ENCODE results near the gene DACH2. TPM values are rescaled to one million over a fixed set of nuclear protein-coding genes. Genes with fewer than 3 reads are reported as not detected.

Gene DACH2
- total and polyA plus RNA-seq, 9 of the 15 experiments (the other 6 are each of a cell fraction or from before 2014, with no cell fraction given) = not detected

GRCh38 chrX:86370927-86371326 lies 222.7 kb downstream of the DACH2 start (continued):
- TF ChIP-seq, protein P1, sequence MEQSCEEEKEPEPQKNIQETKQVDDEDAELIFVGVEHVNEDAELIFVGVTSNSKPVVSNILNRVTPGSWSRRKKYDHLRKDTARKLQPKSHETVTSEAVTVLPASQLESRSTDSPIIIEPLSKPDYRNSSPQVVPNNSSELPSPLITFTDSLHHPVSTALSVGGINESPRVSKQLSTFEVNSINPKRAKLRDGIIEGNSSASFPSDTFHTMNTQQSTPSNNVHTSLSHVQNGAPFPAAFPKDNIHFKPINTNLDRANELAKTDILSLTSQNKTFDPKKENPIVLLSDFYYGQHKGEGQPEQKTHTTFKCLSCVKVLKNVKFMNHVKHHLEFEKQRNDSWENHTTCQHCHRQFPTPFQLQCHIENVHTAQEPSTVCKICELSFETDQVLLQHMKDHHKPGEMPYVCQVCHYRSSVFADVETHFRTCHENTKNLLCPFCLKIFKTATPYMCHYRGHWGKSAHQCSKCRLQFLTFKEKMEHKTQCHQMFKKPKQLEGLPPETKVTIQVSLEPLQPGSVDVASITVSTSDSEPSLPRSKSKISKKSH (CRISPR knock-in tag; IDR thresholded peaks at IDR 0.05) = no peak

- no peak overlapping the region for H3K4me2 ChIP-seq (ENCODE audit: insufficient read depth, low read length)
- FAIRE-seq (no peak), DNase-seq (ENCODE audit: extremely low read depth in 1 of 4, low spot score in 3 of 4) (no peak), ATAC-seq (no peak)
- H3K27ac ChIP-seq (ENCODE audit: extremely low read depth, low read depth, low read length) = no peak overlapping the region
- no peaks in the 10 kb centered on the region for H3K9me3 ChIP-seq (replicated peaks; ENCODE audit: control insufficient read depth, insufficient read depth, low read depth, low read length)
- intact Hi-C loops (cut with micrococcal nuclease) = no loop called here
- BruUV-seq (replicated peaks) = no TSS peak
- in situ Hi-C loops (cut with MboI) = no loop called here
- no peaks in the 10 kb centered on the region for H3K36me3 ChIP-seq (ENCODE audit: control insufficient read depth, insufficient read depth, low read length)
- no peak overlapping the region for H2AFZ ChIP-seq (ENCODE audit: low read depth, low read length)
- H4K20me1 ChIP-seq (replicated peaks; ENCODE audit: control insufficient read depth, insufficient read depth, low read length) = no peaks in the 10 kb centered on the region
- no peaks in the 10 kb centered on the region for H3K79me2 ChIP-seq (ENCODE audit: control insufficient read depth, insufficient read depth, low read length)
- H3K4me3 ChIP-seq = no peak overlapping the region
- TF ChIP-seq, protein P2, sequence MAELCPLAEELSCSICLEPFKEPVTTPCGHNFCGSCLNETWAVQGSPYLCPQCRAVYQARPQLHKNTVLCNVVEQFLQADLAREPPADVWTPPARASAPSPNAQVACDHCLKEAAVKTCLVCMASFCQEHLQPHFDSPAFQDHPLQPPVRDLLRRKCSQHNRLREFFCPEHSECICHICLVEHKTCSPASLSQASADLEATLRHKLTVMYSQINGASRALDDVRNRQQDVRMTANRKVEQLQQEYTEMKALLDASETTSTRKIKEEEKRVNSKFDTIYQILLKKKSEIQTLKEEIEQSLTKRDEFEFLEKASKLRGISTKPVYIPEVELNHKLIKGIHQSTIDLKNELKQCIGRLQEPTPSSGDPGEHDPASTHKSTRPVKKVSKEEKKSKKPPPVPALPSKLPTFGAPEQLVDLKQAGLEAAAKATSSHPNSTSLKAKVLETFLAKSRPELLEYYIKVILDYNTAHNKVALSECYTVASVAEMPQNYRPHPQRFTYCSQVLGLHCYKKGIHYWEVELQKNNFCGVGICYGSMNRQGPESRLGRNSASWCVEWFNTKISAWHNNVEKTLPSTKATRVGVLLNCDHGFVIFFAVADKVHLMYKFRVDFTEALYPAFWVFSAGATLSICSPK (IDR thresholded peaks at IDR 0.05; ENCODE audit: borderline replicate concordance) = no peak
- no peak for TF ChIP-seq PTRF (tag; IDR thresholded peaks at IDR 0.05)
- no peak for TF ChIP-seq ZNF707 (CRISPR knock-in tag; conservative IDR thresholded peaks at IDR 0.05)
- TF ChIP-seq ZNF318 (IDR thresholded peaks at IDR 0.05; ENCODE audit: borderline replicate concordance in 1 of 2, low read depth in 1 of 2) = no peak
- TF ChIP-seq HDAC2 (IDR thresholded peaks at IDR 0.05) = no peak
- no peak for TF ChIP-seq YY1 (IDR thresholded peaks at IDR 0.05; ENCODE audit: borderline replicate concordance in 1 of 3, control insufficient read depth in 1 of 3, extremely low read depth in 1 of 3, insufficient read depth in 3 of 3, insufficient read length in 1 of 3, insufficient replicate concordance in 2 of 3, low read depth in 1 of 3, low read length in 2 of 3)
- TF ChIP-seq SP1 (CRISPR knock-in tag; IDR thresholded peaks at IDR 0.05) = no peak
- CTCF ChIA-PET (ENCODE audit: low intra/inter-chr PET ratio) = no interaction called here
- H3K27me3 ChIP-seq (ENCODE audit: control insufficient read depth in 2 of 2, insufficient read depth in 2 of 2, low read length in 2 of 2) = no peaks in the 10 kb centered on the region
- no peaks in the 10 kb centered on the region for H3K9me1 ChIP-seq (ENCODE audit: control insufficient read depth, insufficient read depth, low read length)
- H3K9ac ChIP-seq (ENCODE audit: insufficient read depth in 1 of 2, low read depth in 2 of 2, low read length in 2 of 2) = no peak overlapping the region
- H3K4me1 ChIP-seq (replicated peaks in 1 of 2; ENCODE audit: control insufficient read depth in 2 of 2, insufficient read depth in 2 of 2, low read length in 2 of 2) = no peaks in the 10 kb centered on the region
- POLR2A ChIA-PET = no interaction called here
Measured at GRCh38 chrX:86379209-86379608, 231.0 kb downstream of the DACH2 start.

Data from K562 (cell line).